GM19468 (cell line): ENCODE results near the gene XPNPEP3.
A peak's percentile ranks its signal among the peaks of the same experiment; 100 is the strongest.

ENCODE experiments used
- ATAC-seq: cut with Tn5 transposase; IDR thresholded peaks from one replicate; pipeline ENCODE4 v1.9.1; 2021; ENCODE audit warnings: mild to moderate bottlenecking, moderate library complexity, moderate number of reproducible peaks; ENCODE audit not compliant: unreplicated experiment; ENCODE audit errors: extremely low read depth

XPNPEP3 gene

GRCh38 chr22:40922484-40923303 lies 65.7 kb downstream of the XPNPEP3 start:
- ATAC-seq: no peak

- no peak for ATAC-seq
Measured at GRCh38 chr22:40928657-40929056, 71.7 kb downstream of the XPNPEP3 start.

GRCh38 chr22:40932396-40932795 lies 75.4 kb downstream of the XPNPEP3 start:
- no peak for ATAC-seq

- ATAC-seq: no peak
Measured at GRCh38 chr22:40939202-40939601, 82.3 kb downstream of the XPNPEP3 start.

- ATAC-seq: peak; percentile 76
Measured at GRCh38 chr22:40950962-40951794, 94.2 kb downstream of the XPNPEP3 start, which contains the start of gene RBX1. RBX1 (plus strand) TSS chr22:40951378; CDS start chr22:40951399, 21 bp downstream.

- ATAC-seq: no peak
Measured at GRCh38 chr22:40951795-40952605, 95.1 kb downstream of the XPNPEP3 start.

- no peak for ATAC-seq
Measured at GRCh38 chr22:40953471-40953870, 96.5 kb downstream of the XPNPEP3 start.

- ATAC-seq: no peak
Measured at GRCh38 chr22:40954113-40954512, 97.2 kb downstream of the XPNPEP3 start.

- no peak for ATAC-seq
Measured at GRCh38 chr22:40955571-40955970, 98.6 kb downstream of the XPNPEP3 start.

GRCh38 chr22:40957601-40958000 lies 100.7 kb downstream of the XPNPEP3 start:
- ATAC-seq: no peak

GRCh38 chr22:40958299-40958698 lies 101.4 kb downstream of the XPNPEP3 start:
- no peak for ATAC-seq

GRCh38 chr22:40960145-40960544 lies 103.2 kb downstream of the XPNPEP3 start:
- no peak for ATAC-seq

GRCh38 chr22:40965936-40966725 lies 109.2 kb downstream of the XPNPEP3 start:
- ATAC-seq: no peak

GRCh38 chr22:40966726-40967085 lies 109.8 kb downstream of the XPNPEP3 start:
- ATAC-seq: no peak

GRCh38 chr22:40967111-40967760 lies 110.3 kb downstream of the XPNPEP3 start:
- ATAC-seq: no peak

- ATAC-seq: no peak
Measured at GRCh38 chr22:40972587-40972986, 115.6 kb downstream of the XPNPEP3 start.

GRCh38 chr22:40973144-40973543 lies 116.2 kb downstream of the XPNPEP3 start:
- no peak for ATAC-seq

- no peak for ATAC-seq
Measured at GRCh38 chr22:40975366-40975765, 118.4 kb downstream of the XPNPEP3 start.
